ENCODE measurements around the gene RDX. TPM values are rescaled to one million over a fixed set of nuclear protein-coding genes. Genes with fewer than 3 reads are reported as not detected.

RDX gene
- total RNA-seq, 2 experiments from 2014 or later, result 23.7 to 25.5 TPM

DNA sequence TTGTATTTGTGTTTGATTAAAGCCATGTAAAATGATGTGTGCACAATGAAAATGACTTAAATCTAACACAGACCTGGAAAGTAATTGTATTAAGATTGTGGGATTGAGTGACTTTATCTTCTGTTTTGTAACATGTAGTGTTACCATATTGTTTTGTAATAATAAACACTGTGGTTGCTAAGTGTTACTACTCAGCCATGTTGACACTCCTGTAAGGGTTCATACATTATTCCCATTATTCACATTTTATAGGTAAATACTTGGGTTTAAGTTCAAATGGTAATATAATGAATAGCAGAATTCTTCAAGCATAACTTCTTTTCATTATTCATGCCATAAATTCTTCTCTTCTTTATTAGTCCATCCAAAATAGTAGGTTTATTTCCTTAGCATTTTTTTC, 134.2 kb downstream of the RDX start:
- no peak for DNase-seq (ENCODE audit: low spot score)
- Histone ChIP-seq H3K9me3 (ENCODE audit: low read length) (no peaks in the 10 kb centered on the region), H3K4me3 (ENCODE audit: low read depth, low read length, poor library complexity, severe bottlenecking) (no peak overlapping the region), H3K9me2 (ENCODE audit: insufficient read depth, low read length) (no peaks in the 10 kb centered on the region), H3K4me2 (ENCODE audit: low read length) (no peak overlapping the region), H3K79me2 (ENCODE audit: insufficient read depth, low read depth, low read length) (no peaks in the 10 kb centered on the region), H3K36me3 (ENCODE audit: insufficient read depth, low read length) (no peaks in the 10 kb centered on the region), H4K20me1 (ENCODE audit: insufficient read depth, low read length) (no peaks in the 10 kb centered on the region), H3K27ac (ENCODE audit: low read depth, low read length, poor library complexity, severe bottlenecking) (no peak overlapping the region), H3K4me1 (ENCODE audit: insufficient read depth, low read length, poor library complexity, severe bottlenecking) (no peaks in the 10 kb centered on the region), H2AFZ (ENCODE audit: low read length) (no peak overlapping the region)
- intact Hi-C loops (cut with micrococcal nuclease; ENCODE audit: unreplicated experiment), result no loop called here
- ChIA-PET CTCF (ENCODE audit: unreplicated experiment) (no interaction called here), POLR2A (interaction anchor here (0.5 kb wide), 1 partner anchor 78 kb away, joined by 7 read pairs; no protein-coding TSS in a partner anchor)
- TF ChIP-seq, protein P1, sequence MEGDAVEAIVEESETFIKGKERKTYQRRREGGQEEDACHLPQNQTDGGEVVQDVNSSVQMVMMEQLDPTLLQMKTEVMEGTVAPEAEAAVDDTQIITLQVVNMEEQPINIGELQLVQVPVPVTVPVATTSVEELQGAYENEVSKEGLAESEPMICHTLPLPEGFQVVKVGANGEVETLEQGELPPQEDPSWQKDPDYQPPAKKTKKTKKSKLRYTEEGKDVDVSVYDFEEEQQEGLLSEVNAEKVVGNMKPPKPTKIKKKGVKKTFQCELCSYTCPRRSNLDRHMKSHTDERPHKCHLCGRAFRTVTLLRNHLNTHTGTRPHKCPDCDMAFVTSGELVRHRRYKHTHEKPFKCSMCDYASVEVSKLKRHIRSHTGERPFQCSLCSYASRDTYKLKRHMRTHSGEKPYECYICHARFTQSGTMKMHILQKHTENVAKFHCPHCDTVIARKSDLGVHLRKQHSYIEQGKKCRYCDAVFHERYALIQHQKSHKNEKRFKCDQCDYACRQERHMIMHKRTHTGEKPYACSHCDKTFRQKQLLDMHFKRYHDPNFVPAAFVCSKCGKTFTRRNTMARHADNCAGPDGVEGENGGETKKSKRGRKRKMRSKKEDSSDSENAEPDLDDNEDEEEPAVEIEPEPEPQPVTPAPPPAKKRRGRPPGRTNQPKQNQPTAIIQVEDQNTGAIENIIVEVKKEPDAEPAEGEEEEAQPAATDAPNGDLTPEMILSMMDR (conservative IDR thresholded peaks at IDR 0.05; ENCODE audit: low read length), result no peak
- no TSS peak for BruUV-seq (replicated peaks)

DNA sequence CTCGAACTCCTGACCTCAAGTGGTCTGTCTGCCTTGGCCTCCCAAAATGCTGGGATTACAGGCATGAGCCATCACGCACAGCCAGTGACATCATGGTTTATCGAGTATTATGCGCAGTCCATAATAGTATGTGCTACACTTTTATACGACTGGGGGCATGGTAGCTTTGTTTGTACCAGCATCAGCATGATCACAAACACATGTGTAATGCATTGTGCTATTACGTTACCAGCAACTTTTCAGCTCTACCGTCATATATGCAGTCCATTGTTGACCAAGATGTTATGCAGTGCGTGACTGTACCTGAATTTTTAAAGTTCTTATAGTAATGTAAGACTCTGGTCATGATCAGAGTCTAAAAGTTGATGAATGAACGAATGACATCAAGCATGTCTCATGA, 135.4 kb downstream of the RDX start:
- Histone ChIP-seq H3K9me2 (ENCODE audit: insufficient read depth, low read length) (no peaks in the 10 kb centered on the region), H2AFZ (ENCODE audit: low read length) (no peak overlapping the region), H4K20me1 (ENCODE audit: insufficient read depth, low read length) (no peaks in the 10 kb centered on the region), H3K79me2 (ENCODE audit: insufficient read depth, low read depth, low read length) (no peaks in the 10 kb centered on the region), H3K36me3 (ENCODE audit: insufficient read depth, low read length) (no peaks in the 10 kb centered on the region), H3K9me3 (ENCODE audit: low read length) (no peaks in the 10 kb centered on the region), H3K27ac (ENCODE audit: low read depth, low read length, poor library complexity, severe bottlenecking) (no peak overlapping the region), H3K4me1 (ENCODE audit: insufficient read depth, low read length, poor library complexity, severe bottlenecking) (no peaks in the 10 kb centered on the region), H3K4me2 (ENCODE audit: low read length) (no peak overlapping the region), H3K4me3 (ENCODE audit: low read depth, low read length, poor library complexity, severe bottlenecking) (no peak overlapping the region)
- intact Hi-C loops (cut with micrococcal nuclease; ENCODE audit: unreplicated experiment), result no loop called here
- ChIA-PET CTCF (ENCODE audit: unreplicated experiment) (no interaction called here), POLR2A (interaction anchor here (0.8 kb wide), 1 partner anchor 29 kb away, joined by 3 read pairs; no protein-coding TSS in a partner anchor)
- BruUV-seq (replicated peaks), result no TSS peak
- no peak for TF ChIP-seq EZH2phosphoT487 (IDR thresholded peaks at IDR 0.05; ENCODE audit: borderline replicate concordance, low read depth, low read length)
- TF ChIP-seq, protein P1 (conservative IDR thresholded peaks at IDR 0.05; ENCODE audit: low read length), result no peak
- no peak for DNase-seq (ENCODE audit: low spot score)

DNA sequence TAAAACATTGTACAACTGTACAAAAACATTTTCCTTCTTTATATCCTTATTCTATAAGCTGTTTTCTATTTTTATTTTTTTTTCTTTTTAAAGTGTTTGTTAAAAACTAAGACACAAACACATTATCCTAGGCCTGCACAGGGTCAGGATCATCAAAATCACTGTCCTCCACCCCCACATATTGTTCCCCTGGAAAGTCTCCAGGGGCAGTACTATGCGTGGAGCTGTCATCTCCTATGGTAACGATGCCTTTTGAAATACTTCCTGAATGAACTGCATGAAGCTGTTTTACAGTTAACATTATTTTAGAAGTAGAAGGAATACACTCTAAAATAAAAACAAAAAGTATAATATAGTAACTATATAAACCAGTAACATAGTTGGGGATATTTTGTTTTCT, 136.0 kb downstream of the RDX start:
- Histone ChIP-seq H3K27ac (ENCODE audit: low read depth, low read length, poor library complexity, severe bottlenecking) (no peak overlapping the region), H3K9me3 (ENCODE audit: low read length) (no peaks in the 10 kb centered on the region), H2AFZ (ENCODE audit: low read length) (no peak overlapping the region), H3K9me2 (ENCODE audit: insufficient read depth, low read length) (no peaks in the 10 kb centered on the region), H3K4me1 (ENCODE audit: insufficient read depth, low read length, poor library complexity, severe bottlenecking) (no peaks in the 10 kb centered on the region), H4K20me1 (ENCODE audit: insufficient read depth, low read length) (no peaks in the 10 kb centered on the region), H3K36me3 (ENCODE audit: insufficient read depth, low read length) (no peaks in the 10 kb centered on the region), H3K4me2 (ENCODE audit: low read length) (no peak overlapping the region), H3K79me2 (ENCODE audit: insufficient read depth, low read depth, low read length) (no peaks in the 10 kb centered on the region), H3K4me3 (ENCODE audit: low read depth, low read length, poor library complexity, severe bottlenecking) (no peak overlapping the region)
- intact Hi-C loops (cut with micrococcal nuclease; ENCODE audit: unreplicated experiment), result no loop called here
- ChIA-PET CTCF (ENCODE audit: unreplicated experiment) (no interaction called here), POLR2A (interaction anchor here (0.7 to 0.8 kb wide), 2 partner anchors 28 to 169 kb away, joined by 3 read pairs; no protein-coding TSS in a partner anchor)
- TF ChIP-seq, protein P1 (conservative IDR thresholded peaks at IDR 0.05; ENCODE audit: low read length), result no peak
- TF ChIP-seq EZH2phosphoT487 (IDR thresholded peaks at IDR 0.05; ENCODE audit: borderline replicate concordance, low read depth, low read length), result no peak
- no TSS peak for BruUV-seq (replicated peaks)
- DNase-seq (ENCODE audit: low spot score), result no peak

All from OCI-LY7 (cell line).